ENCODE measurements around the gene RHCE. TPM values are rescaled to one million over a fixed set of nuclear protein-coding genes. Genes with fewer than 3 reads are reported as not detected.

The RHCE gene
- total RNA-seq, 4 donors from 2014 or later: not detected

- TF ChIP-seq, protein P1, sequence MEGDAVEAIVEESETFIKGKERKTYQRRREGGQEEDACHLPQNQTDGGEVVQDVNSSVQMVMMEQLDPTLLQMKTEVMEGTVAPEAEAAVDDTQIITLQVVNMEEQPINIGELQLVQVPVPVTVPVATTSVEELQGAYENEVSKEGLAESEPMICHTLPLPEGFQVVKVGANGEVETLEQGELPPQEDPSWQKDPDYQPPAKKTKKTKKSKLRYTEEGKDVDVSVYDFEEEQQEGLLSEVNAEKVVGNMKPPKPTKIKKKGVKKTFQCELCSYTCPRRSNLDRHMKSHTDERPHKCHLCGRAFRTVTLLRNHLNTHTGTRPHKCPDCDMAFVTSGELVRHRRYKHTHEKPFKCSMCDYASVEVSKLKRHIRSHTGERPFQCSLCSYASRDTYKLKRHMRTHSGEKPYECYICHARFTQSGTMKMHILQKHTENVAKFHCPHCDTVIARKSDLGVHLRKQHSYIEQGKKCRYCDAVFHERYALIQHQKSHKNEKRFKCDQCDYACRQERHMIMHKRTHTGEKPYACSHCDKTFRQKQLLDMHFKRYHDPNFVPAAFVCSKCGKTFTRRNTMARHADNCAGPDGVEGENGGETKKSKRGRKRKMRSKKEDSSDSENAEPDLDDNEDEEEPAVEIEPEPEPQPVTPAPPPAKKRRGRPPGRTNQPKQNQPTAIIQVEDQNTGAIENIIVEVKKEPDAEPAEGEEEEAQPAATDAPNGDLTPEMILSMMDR (IDR thresholded peaks at IDR 0.05; ENCODE audit: low read depth): no peak
Measured at GRCh38 chr1:25460020-25460419, 39.4 kb upstream of the RHCE start.

DNA sequence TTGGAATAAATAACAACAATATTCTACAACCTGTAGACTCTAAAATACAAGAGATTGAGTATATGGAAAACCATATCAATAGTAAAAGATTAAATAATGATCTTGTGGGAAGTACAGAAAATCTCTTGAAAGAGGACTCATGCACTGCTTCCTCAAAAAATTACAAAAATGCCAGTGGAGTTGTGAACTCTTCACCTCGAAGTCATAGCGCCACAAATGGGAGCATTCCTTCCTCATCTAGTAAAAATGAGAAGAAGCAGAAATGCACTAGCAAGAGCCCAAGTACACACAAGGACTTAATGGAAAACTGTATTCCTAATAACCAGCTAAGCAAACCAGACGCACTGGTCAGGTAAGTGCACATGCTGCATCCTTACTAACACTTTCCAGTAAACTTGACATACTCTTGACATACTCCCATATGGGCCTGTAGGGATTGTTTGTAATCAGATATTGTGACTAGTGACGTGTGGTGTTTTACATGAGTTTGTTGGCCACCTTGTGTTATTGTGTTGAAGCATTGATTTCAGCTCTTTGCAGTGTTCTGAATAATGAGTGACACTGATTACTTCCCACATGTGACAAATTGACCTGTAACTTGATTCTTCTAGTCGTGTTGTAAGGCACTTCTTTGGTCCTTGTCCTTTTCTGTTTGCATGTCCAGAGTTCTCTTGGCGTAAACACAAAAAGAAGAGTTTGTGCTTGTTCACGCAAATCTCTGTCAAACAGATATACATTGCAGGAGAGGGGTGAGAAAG is 38.1 kb upstream of the RHCE start:
- TF ChIP-seq, protein P1 (IDR thresholded peaks at IDR 0.05; ENCODE audit: low read depth): no peak

DNA sequence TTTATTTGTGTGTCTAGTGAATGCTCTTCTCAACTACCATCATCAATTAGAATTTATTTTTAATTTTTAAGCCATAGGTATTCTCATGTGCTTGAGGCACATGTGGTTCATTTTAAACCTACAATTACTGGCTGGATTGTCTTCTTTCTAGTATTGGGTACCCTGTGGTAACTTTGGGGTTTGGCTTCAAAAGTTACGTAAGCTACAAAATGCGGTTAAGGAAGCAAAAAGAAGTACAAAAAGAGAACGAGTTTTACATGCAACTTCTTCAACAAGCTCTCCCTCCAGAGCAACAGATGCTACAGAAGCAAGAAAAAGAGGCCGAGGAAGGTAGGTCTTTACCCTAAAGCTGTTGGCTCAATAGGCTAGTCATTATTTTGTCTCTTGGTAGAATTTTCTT is 35.9 kb upstream of the RHCE start:
- TF ChIP-seq, protein P1 (IDR thresholded peaks at IDR 0.05; ENCODE audit: low read depth): no peak

DNA sequence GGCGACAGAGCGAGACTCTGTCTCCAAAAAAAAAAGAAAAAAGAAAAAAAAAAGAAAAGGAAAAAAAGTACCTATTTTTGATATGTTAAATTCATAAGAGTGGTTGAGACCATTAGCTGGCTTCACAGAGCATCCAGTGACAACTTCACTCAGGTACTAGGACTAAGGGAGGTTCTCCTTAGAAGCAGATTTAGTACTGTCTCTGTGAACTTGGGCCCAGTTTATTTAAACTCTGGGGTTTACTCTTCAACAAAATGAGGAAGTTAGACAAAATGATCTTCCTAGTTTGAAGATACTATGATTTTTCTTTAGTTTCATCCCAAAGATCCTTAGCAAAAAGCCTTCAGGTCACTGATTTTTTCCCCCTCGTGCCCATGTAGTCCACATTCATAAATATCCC is 31.3 kb upstream of the RHCE start:
- TF ChIP-seq, protein P1 (IDR thresholded peaks at IDR 0.05; ENCODE audit: low read depth): no peak

- TF ChIP-seq, protein P1 (IDR thresholded peaks at IDR 0.05; ENCODE audit: low read depth): no peak
Measured at GRCh38 chr1:25450891-25451290, 30.3 kb upstream of the RHCE start.

DNA sequence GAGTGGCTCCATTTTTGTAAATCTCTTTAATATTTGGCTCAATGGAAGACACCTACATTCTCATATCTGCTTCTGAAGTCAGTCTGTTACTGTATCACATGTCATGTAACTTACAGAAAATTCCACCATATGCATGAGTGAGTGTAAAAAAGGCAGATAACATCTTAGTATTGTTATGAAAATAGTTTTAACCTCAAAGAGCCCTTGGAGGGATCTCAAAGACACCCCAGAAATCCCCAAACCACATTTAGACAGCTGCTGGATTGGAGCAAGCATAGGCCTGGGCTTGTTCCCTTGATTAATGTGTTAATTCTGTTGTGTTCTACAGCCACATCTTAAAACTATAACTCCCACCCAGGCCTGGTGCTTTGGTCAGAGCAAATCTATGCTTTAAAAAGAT is 26.9 kb upstream of the RHCE start:
- TF ChIP-seq, protein P1 (IDR thresholded peaks at IDR 0.05; ENCODE audit: low read depth): no peak

DNA sequence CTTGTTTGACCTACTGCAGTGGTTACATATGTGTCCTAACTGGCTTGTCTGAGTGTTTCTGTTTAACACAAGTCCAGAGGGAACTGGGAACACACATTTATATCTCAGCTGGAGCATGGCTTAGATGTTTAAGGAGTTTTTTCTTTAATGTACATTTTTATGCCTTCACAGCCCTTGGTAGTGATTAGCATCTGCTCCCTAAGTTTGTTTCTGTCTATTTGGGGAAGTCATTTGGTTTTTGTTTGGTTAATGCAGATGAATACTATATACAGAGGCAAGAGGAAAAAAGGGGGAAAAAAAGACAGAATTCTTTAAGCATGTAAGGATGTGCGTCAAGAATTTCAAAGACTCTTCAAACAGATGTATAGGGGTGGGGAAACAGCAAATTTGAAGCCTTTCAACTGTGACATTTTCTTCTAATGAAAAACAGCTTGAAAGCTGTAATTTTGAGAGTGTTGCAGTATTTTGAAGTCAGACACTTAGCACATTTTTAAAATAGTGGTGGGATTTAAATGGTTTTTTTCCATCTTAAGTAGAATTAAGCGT is 25.4 kb upstream of the RHCE start:
- TF ChIP-seq, protein P1 (IDR thresholded peaks at IDR 0.05; ENCODE audit: low read depth): no peak
